IPS-NIHi7 (cell line): ENCODE data around the gene SGK1.
"Not testable (repeated sequence)": the region's sequence is repeated elsewhere in the genome, so short reads cannot be mapped to it uniquely, and the experiment has no call there.

Experiments
- DNase-seq: peaks from one replicate; pipeline ENCODE4 v3.0.0; 2012; ENCODE audit warnings: mixed read lengths; ENCODE audit errors: extremely low spot score

SGK1 gene

GRCh38 chr6:134190883-134191282 lies 127.0 kb downstream of the SGK1 start:
- no peak for DNase-seq

- DNase-seq, result no peak
Observed at GRCh38 chr6:134187751-134188150, 130.2 kb downstream of the SGK1 start.

- DNase-seq, result no peak
Observed at GRCh38 chr6:134187154-134187553, 130.8 kb downstream of the SGK1 start.

- DNase-seq, result no peak
Observed at GRCh38 chr6:134186355-134186754, 131.6 kb downstream of the SGK1 start.

- no peak for DNase-seq
Observed at GRCh38 chr6:134185277-134185676, 132.6 kb downstream of the SGK1 start.

GRCh38 chr6:134183844-134184243 lies 134.1 kb downstream of the SGK1 start:
- DNase-seq, result peak; percentile 53

- DNase-seq, result no peak
Observed at GRCh38 chr6:134182528-134182927, 135.4 kb downstream of the SGK1 start.

GRCh38 chr6:134181726-134182125 lies 136.2 kb downstream of the SGK1 start:
- not testable (repeated sequence) for DNase-seq

GRCh38 chr6:134181251-134181650 lies 136.7 kb downstream of the SGK1 start:
- DNase-seq, result not testable (repeated sequence)

GRCh38 chr6:134180540-134180939 lies 137.4 kb downstream of the SGK1 start:
- DNase-seq, result not testable (repeated sequence)

- peak; percentile 81 for DNase-seq
Observed at GRCh38 chr6:134178161-134179044, 139.5 kb downstream of the SGK1 start.

- DNase-seq, result no peak
Observed at GRCh38 chr6:134177753-134178160, 140.2 kb downstream of the SGK1 start.

GRCh38 chr6:134177236-134177635 lies 140.7 kb downstream of the SGK1 start:
- no peak for DNase-seq

GRCh38 chr6:134176264-134176975 lies 141.5 kb downstream of the SGK1 start:
- peak; percentile 33 for DNase-seq

- DNase-seq, result no peak
Observed at GRCh38 chr6:134175532-134176263, 142.2 kb downstream of the SGK1 start.

GRCh38 chr6:134174672-134175531 lies 143.0 kb downstream of the SGK1 start:
- DNase-seq, result peak; percentile 84

GRCh38 chr6:134173936-134174671 lies 143.8 kb downstream of the SGK1 start:
- peak; percentile 71 for DNase-seq

GRCh38 chr6:134173366-134173725 lies 144.6 kb downstream of the SGK1 start:
- no peak for DNase-seq

GRCh38 chr6:134172706-134173365 lies 145.1 kb downstream of the SGK1 start:
- no peak for DNase-seq
